Measurements from ENCODE around the gene HOMER2.

GRCh38 chr15:82921242-82921641 is 31.3 kb downstream of the HOMER2 start:
- TF ChIP-seq GATA3 (IDR thresholded peaks at IDR 0.05; ENCODE audit: low read depth, low read length) (no peak), GATA2 (IDR thresholded peaks at IDR 0.05; ENCODE audit: low read depth, low read length) (no peak)
